Stimulated activated CD8-positive, alpha-beta memory T cell treated with anti-CD3 and anti-CD28 coated beads, Interleukin-12 subunit alpha, Interleukin-12 subunit beta, amount 100 ng/mL, for 24 hours (primary cell): Measurements from ENCODE around the gene GPR62.

Source experiments
- DNase-seq: peaks from one replicate; pipeline ENCODE4 v3.0.0-alpha.2; 2020; ENCODE audit errors: extremely low read depth

The GPR62 gene

GRCh38 chr3:51938780-51939425, 16.3 kb upstream of the GPR62 start:
- no peak for DNase-seq

GRCh38 chr3:51940648-51941462, 14.3 kb upstream of the GPR62 start:
- DNase-seq: no peak

- DNase-seq: no peak
Measured at GRCh38 chr3:51941463-51941797, 13.8 kb upstream of the GPR62 start.

- DNase-seq: peak; percentile 100
Measured at GRCh38 chr3:51941798-51942602, 13.2 kb upstream of the GPR62 start, which contains the start of the genes PARP3 and RRP9. Gene PARP3, plus strand, starts transcription at chr3:51942363. Its CDS starts 993 bp downstream, at chr3:51943356. Gene RRP9, minus strand, starts transcription at chr3:51941904. Its CDS starts 37 bp downstream, at chr3:51941867.

- DNase-seq: no peak
Measured at GRCh38 chr3:51942603-51943450, 12.4 kb upstream of the GPR62 start.

- no peak for DNase-seq
Measured at GRCh38 chr3:51943451-51944391, 11.5 kb upstream of the GPR62 start.

- DNase-seq: no peak
Measured at GRCh38 chr3:51944451-51945021, 10.6 kb upstream of the GPR62 start.

- no peak for DNase-seq
Measured at GRCh38 chr3:51945031-51945840, 9.9 kb upstream of the GPR62 start.

- no peak for DNase-seq
Measured at GRCh38 chr3:51945926-51946705, 9.1 kb upstream of the GPR62 start.

- no peak for DNase-seq
Measured at GRCh38 chr3:51946796-51947195, 8.4 kb upstream of the GPR62 start.

- no peak for DNase-seq
Measured at GRCh38 chr3:51947215-51947900, 7.8 kb upstream of the GPR62 start.

- DNase-seq: no peak
Measured at GRCh38 chr3:51948016-51948580, 7.1 kb upstream of the GPR62 start.

GRCh38 chr3:51949121-51949520, 6.1 kb upstream of the GPR62 start:
- DNase-seq: no peak

- no peak for DNase-seq
Measured at GRCh38 chr3:51950899-51951298, 4.3 kb upstream of the GPR62 start.

GRCh38 chr3:51953445-51953844, 1.7 kb upstream of the GPR62 start:
- DNase-seq: no peak

- no peak for DNase-seq
Measured at GRCh38 chr3:51954105-51954504, 1.1 kb upstream of the GPR62 start.

GRCh38 chr3:51954713-51955112, 468 bp upstream of the GPR62 start:
- DNase-seq: no peak
